Stimulated activated CD8-positive, alpha-beta memory T cell treated with anti-CD3 and anti-CD28 coated beads, Interleukin-4, amount 100 ng/mL, for 48 hours (primary cell): ENCODE data around the gene DNAAF8.

Experiments
- DNase-seq: peaks from one replicate; pipeline ENCODE4 v3.0.0-alpha.2; 2020

DNAAF8 gene

GRCh38 chr16:4785758-4786433 is 51.6 kb downstream of the DNAAF8 start:
- DNase-seq: no peak

DNA sequence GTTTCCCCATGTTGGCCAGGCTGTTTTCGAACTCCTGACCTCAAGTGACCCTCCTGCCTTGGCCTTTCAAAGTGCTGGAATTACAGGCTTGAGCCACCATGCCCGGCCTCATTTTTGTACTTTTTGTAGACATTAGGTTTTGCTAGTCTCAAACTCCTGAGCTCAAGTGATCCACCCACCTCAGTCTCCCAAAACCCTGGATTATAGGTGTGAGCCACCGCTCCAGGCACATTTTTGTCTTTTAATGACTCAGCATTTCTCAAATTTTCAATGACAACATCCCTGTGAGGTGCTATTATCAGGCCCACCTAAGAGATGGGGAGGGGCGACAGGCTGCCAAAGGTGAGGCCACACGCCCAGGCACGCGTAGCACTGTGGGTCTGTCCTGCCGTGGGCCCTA is 52.7 kb downstream of the DNAAF8 start:
- no peak for DNase-seq

- DNase-seq: no peak
These were observed 53.5 kb downstream of the DNAAF8 start, which contains the start of gene SEPTIN12 for GRCh38 chr16:4787627-4788482. SEPTIN12 (minus strand) TSS chr16:4788345; CDS start chr16:4787645, 700 bp downstream.

DNA sequence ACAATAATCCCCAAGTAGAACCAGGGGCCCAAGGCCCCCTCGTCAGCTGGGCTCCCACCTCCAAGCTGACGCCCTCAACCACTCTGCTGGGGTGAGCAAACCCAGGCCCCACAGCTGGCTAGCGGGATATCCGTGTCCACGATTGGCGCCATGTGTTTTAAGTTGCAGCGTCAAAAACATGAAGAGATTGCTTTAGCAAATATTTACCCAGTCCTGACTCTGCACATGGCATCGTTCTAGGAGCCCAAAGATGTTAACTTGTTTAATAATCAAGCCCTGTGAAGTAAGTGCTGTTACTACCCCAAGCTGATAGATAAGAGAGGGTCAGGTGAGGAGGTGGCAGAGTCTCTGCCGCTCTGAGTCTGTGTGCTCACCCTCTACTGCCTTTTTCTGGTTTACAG is 54.2 kb downstream of the DNAAF8 start:
- no peak for DNase-seq

GRCh38 chr16:4788910-4789309 is 54.6 kb downstream of the DNAAF8 start:
- DNase-seq: no peak

DNA sequence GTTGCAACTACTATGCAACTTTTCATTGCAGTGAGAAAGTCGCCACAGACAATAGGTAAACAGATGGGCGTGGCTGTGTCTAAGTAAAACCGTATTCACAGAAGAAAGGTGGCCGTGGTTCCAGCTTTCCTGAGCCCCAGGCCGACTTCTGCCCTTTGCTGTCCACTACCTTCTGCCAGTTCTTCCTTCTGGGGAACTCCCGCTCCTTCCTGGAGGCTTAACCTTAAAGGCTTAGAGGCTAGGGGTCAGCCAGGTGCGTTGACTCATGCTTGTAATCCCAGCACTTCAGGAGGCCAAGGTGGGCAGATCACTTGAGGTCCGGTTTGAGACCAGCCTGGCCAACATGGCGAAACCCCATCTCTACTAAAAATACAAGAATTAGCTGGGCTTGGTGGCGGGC is 55.9 kb downstream of the DNAAF8 start:
- DNase-seq: no peak

GRCh38 chr16:4790871-4791270 is 56.5 kb downstream of the DNAAF8 start:
- no peak for DNase-seq

- DNase-seq: no peak
These were observed 58.7 kb downstream of the DNAAF8 start for GRCh38 chr16:4792951-4793513.

GRCh38 chr16:4795181-4795827 is 61.0 kb downstream of the DNAAF8 start, which contains the start of gene SMIM22:
SMIM22 (plus strand) TSS chr16:4795369; CDS start chr16:4795735, 366 bp downstream.
- no peak for DNase-seq

- no peak for DNase-seq
These were observed 61.7 kb downstream of the DNAAF8 start for GRCh38 chr16:4795828-4796572.

GRCh38 chr16:4796982-4797804 is 62.9 kb downstream of the DNAAF8 start:
- no peak for DNase-seq

- DNase-seq: no peak
These were observed 63.5 kb downstream of the DNAAF8 start for GRCh38 chr16:4797805-4798252.

DNA sequence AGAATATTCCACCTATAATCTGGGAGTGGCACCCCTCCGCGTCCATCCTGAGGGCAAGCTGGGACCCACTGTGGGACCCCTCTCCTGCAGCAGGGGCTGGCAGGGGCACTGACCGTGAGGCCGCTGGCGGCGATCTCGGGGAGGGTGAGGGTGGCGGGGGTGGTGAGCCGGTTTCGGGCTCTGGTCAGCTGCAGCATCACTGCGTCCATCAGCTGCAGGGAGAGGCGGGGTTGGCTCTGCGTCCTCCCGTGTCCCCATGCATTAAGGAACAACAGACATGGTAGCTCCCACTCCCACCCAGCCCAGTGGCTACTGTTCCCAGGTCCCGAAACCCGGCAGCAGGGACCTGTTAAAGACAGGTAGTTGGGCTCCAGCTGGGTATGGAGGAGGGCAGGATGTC is 64.1 kb downstream of the DNAAF8 start:
- DNase-seq: no peak
